Inferior parietal cortex (tissue), 1 donor: Measurements from ENCODE around the gene FREY1.

Experiments used
- DNase-seq: peaks from one replicate; pipeline ENCODE4 v3.0.0-alpha.2; 2016; ENCODE audit errors: extremely low spot score

Gene FREY1

GRCh38 chr11:45895553-45896259 lies 11.4 kb downstream of the FREY1 start:
- no peak for DNase-seq

GRCh38 chr11:45894555-45895247 lies 12.4 kb downstream of the FREY1 start:
- no peak for DNase-seq

- no peak for DNase-seq
Observed at GRCh38 chr11:45892856-45893255, 14.2 kb downstream of the FREY1 start.

- DNase-seq = no peak
Observed at GRCh38 chr11:45890886-45891550, 16.1 kb downstream of the FREY1 start.

- no peak for DNase-seq
Observed at GRCh38 chr11:45889966-45890365, 17.1 kb downstream of the FREY1 start.

GRCh38 chr11:45889555-45889954 lies 17.5 kb downstream of the FREY1 start:
- no peak for DNase-seq

- DNase-seq = no peak
Observed at GRCh38 chr11:45887587-45887986, 19.5 kb downstream of the FREY1 start.

- DNase-seq = no peak
Observed at GRCh38 chr11:45886816-45887520, 20.1 kb downstream of the FREY1 start.

- no peak for DNase-seq
Observed at GRCh38 chr11:45885921-45886721, 20.9 kb downstream of the FREY1 start.

GRCh38 chr11:45885274-45885920 lies 21.7 kb downstream of the FREY1 start, which contains the start of gene MAPK8IP1:
TSS of gene MAPK8IP1 (plus strand) at chr11:45885651. CDS start at chr11:45885821, 170 bp downstream.
- DNase-seq = no peak

- DNase-seq = no peak
Observed at GRCh38 chr11:45884596-45885185, 22.4 kb downstream of the FREY1 start.

GRCh38 chr11:45881708-45882368 lies 25.2 kb downstream of the FREY1 start:
- no peak for DNase-seq

GRCh38 chr11:45880772-45881570 lies 26.1 kb downstream of the FREY1 start:
- DNase-seq = no peak

GRCh38 chr11:45879803-45880686 lies 27.0 kb downstream of the FREY1 start:
- DNase-seq = no peak

- DNase-seq = no peak
Observed at GRCh38 chr11:45877845-45878244, 29.2 kb downstream of the FREY1 start.

GRCh38 chr11:45877221-45877620 lies 29.9 kb downstream of the FREY1 start:
- DNase-seq = no peak

GRCh38 chr11:45876401-45876800 lies 30.7 kb downstream of the FREY1 start:
- no peak for DNase-seq
